ENCODE data around the gene FAM124A. TPM values are rescaled to one million over a fixed set of nuclear protein-coding genes. Genes with fewer than 3 reads are reported as not detected.
"Not testable (repeated sequence)": the region's sequence is repeated elsewhere in the genome, so short reads cannot be mapped to it uniquely, and the experiment has no call there.

The FAM124A gene
- total and polyA plus RNA-seq, 10 donors = 2.6 to 39.9 (median 23.7) TPM

DNA sequence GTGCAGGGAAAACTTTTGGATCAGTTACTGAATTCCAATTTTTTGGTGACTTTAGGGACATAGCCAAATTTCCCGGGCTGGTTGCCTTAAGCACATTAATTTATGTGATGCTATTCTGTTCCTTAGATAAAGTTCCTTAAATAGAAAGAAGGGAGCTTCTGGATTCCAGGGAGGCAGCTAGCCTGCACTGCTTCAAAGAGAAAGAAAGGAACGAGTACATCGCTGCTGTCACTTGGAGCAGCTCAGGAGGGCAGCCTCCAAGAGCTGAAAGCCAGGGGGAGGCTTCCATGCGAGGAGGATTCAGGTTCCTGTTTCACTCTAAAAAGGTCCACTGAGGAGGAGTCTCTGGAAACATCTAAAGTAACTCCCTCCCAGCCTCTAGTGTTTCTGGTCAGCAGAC lies 55.7 kb downstream of the FAM124A start:
- no peaks in the 10 kb centered on the region for H3K27me3 ChIP-seq (replicated peaks in 1 of 7)
- WGBS, 5 donors = 74 to 85% (median 76%) methylated on average over 4 of the region's 4 CpGs
- no peak for DNase-seq
- H3K36me3 ChIP-seq = peaks cover 0 to 31% (median 0%) of the 10 kb centered on the region in 6 donors
- H3K4me1 ChIP-seq = peaks cover 0 to 27% (median 16%) of the 10 kb centered on the region in 6 donors
- H3K27ac ChIP-seq = no peak overlapping the region
- no peaks in the 10 kb centered on the region for H3K9me3 ChIP-seq
- intact Hi-C loops (cut with DNase I; ENCODE audit: low total_unique reads) = no loop called here
- TF ChIP-seq POLR2A (IDR thresholded peaks at IDR 0.05) (no peak), POLR2AphosphoS5 (IDR thresholded peaks at IDR 0.05) (no peak)
- TF ChIP-seq, protein P1, sequence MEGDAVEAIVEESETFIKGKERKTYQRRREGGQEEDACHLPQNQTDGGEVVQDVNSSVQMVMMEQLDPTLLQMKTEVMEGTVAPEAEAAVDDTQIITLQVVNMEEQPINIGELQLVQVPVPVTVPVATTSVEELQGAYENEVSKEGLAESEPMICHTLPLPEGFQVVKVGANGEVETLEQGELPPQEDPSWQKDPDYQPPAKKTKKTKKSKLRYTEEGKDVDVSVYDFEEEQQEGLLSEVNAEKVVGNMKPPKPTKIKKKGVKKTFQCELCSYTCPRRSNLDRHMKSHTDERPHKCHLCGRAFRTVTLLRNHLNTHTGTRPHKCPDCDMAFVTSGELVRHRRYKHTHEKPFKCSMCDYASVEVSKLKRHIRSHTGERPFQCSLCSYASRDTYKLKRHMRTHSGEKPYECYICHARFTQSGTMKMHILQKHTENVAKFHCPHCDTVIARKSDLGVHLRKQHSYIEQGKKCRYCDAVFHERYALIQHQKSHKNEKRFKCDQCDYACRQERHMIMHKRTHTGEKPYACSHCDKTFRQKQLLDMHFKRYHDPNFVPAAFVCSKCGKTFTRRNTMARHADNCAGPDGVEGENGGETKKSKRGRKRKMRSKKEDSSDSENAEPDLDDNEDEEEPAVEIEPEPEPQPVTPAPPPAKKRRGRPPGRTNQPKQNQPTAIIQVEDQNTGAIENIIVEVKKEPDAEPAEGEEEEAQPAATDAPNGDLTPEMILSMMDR (IDR thresholded peaks at IDR 0.05 in 8 of 11, conservative IDR thresholded peaks at IDR 0.05 in 3 of 11) = no peak
- H3K4me3 ChIP-seq = no peak overlapping the region

DNA sequence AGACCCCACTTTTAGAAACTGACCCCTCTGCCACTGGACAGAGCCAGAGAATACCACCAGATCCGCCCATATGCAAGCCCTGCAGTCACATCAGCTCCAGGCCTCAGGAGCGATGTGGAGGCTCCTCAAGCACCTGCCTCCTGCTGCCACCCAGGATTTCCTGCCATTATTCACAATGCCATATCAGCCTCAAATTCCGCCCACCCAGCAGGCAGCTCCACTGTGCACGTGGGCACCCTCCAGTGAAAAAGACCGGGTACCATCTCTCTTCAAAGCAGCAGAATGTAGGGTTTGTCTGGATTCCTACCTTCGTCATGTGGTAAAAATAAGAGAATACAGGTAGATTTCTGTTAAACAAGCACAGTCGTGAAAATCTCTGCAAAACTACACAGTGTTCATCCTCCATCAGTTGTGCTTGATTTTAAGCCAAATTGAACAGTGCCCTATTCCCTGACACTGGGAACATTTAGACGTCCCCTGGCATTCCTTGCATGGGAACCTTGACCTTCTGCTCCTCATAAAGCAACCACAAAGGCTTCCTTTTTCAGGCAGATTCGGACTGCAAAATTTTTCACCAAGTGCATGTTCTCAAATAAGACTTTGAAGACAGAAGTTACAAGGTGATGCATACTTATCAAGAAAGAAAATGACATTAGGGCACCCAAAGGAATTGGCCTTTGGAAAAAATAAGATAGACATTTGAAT lies 56.4 kb downstream of the FAM124A start:
- Histone ChIP-seq H3K27me3 (replicated peaks in 1 of 7) (no peaks in the 10 kb centered on the region), H3K4me1 (peaks cover 0 to 27% (median 16%) of the 10 kb centered on the region in 6 donors), H3K36me3 (peaks cover 0 to 31% (median 0%) of the 10 kb centered on the region in 6 donors), H3K27ac (no peak overlapping the region), H3K4me3 (no peak overlapping the region), H3K9me3 (no peaks in the 10 kb centered on the region)
- intact Hi-C loops (cut with DNase I; ENCODE audit: low total_unique reads) = no loop called here
- no peak for DNase-seq
- 40 to 51% (median 46%) methylated on average over 7 to 9 of the region's 9 CpGs for WGBS, 5 donors
- no peak for TF ChIP-seq POLR2A (IDR thresholded peaks at IDR 0.05)
- no peak for TF ChIP-seq POLR2AphosphoS5 (IDR thresholded peaks at IDR 0.05)
- TF ChIP-seq, protein P1 (IDR thresholded peaks at IDR 0.05 in 8 of 11, conservative IDR thresholded peaks at IDR 0.05 in 3 of 11) = no peak

GRCh38 chr13:51280379-51280940 lies 58.3 kb downstream of the FAM124A start:
- H3K4me3 ChIP-seq = no peak overlapping the region
- DNase-seq = no peak
- WGBS, 5 donors = 80 to 94% (median 91%) methylated on average over 9 to 13 of the region's 13 CpGs
- H3K36me3 ChIP-seq = peaks cover 0 to 31% (median 0%) of the 10 kb centered on the region in 6 donors
- intact Hi-C loops (cut with DNase I; ENCODE audit: low total_unique reads) = no loop called here
- TF ChIP-seq, protein P1 (IDR thresholded peaks at IDR 0.05 in 8 of 11, conservative IDR thresholded peaks at IDR 0.05 in 3 of 11) = no peak
- TF ChIP-seq POLR2A (IDR thresholded peaks at IDR 0.05) = no peak
- no peaks in the 10 kb centered on the region for H3K9me3 ChIP-seq
- no peaks in the 10 kb centered on the region for H3K27me3 ChIP-seq (replicated peaks in 1 of 7)
- H3K4me1 ChIP-seq = peaks cover 0 to 27% (median 16%) of the 10 kb centered on the region in 6 donors
- no peak overlapping the region for H3K27ac ChIP-seq

GRCh38 chr13:51282322-51282721 lies 60.1 kb downstream of the FAM124A start:
- H3K4me3 ChIP-seq = no peak overlapping the region
- no peak for TF ChIP-seq POLR2A (IDR thresholded peaks at IDR 0.05)
- TF ChIP-seq, protein P1 (IDR thresholded peaks at IDR 0.05 in 8 of 11, conservative IDR thresholded peaks at IDR 0.05 in 3 of 11) = no peak
- H3K27me3 ChIP-seq (replicated peaks in 1 of 7) = no peaks in the 10 kb centered on the region
- peaks cover 0 to 30% (median 18%) of the 10 kb centered on the region in 6 donors for H3K4me1 ChIP-seq
- no peaks in the 10 kb centered on the region for H3K9me3 ChIP-seq
- H3K27ac ChIP-seq = peak overlapping the region in 1 of 8 donors; percentile 36
- H3K36me3 ChIP-seq = peaks cover 0 to 31% (median 0%) of the 10 kb centered on the region in 6 donors
- intact Hi-C loops (cut with DNase I; ENCODE audit: low total_unique reads) = no loop called here
- no peak for DNase-seq
- WGBS, 5 donors = 75 to 87% (median 78%) methylated on average over 6 of the region's 6 CpGs

DNA sequence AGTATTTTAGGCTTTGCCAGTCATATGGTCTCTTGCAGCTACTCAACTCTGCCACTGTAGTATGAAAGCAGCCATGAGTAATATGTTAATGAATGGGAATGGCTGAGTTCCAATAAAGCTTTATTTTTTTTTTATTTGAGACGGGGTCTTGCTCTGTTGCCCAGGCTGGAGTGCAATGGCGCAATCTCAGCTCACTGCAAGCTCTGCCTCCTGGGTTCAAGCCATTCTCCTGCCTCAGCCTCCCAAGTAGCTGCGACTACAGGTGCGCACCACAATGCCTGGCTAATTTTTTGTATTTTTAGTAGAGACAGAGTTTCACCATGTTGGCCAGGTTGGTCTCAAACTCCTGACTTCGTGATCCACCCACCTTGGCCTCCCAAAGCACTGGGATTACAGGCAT lies 60.7 kb downstream of the FAM124A start:
- H3K27ac ChIP-seq; DNase-seq; intact Hi-C loops (cut with DNase I; ENCODE audit: low total_unique reads); H3K4me3 ChIP-seq; H3K9me3 ChIP-seq; H3K27me3 ChIP-seq (replicated peaks in 1 of 7): not testable (repeated sequence)
- WGBS, 5 donors = 86 to 98% (median 94%) methylated on average over 5 of the region's 5 CpGs
- Histone ChIP-seq H3K36me3 (peaks cover 0 to 31% (median 0%) of the 10 kb centered on the region in 6 donors), H3K4me1 (peaks cover 0 to 24% (median 18%) of the 10 kb centered on the region in 6 donors)
